Mesenchymal stem cell (in vitro differentiated cells and primary cell): Measurements from ENCODE around the gene METTL8.
"Not testable (repeated sequence)": the region's sequence is repeated elsewhere in the genome, so short reads cannot be mapped to it uniquely, and the experiment has no call there.

Source experiments
- DNase-seq: peaks from one replicate; pipeline ENCODE4 v3.0.0-alpha.2; 2013
- H2AFZ ChIP-seq: one replicate; pipeline ENCODE4 v1.6.1; 2013; ENCODE audit warnings: low read depth, mild to moderate bottlenecking, control low read depth, inconsistent platforms, low read length, moderate library complexity
- H2AK5ac ChIP-seq: 2 replicates; pipeline ENCODE4 v1.6.1; 2013; ENCODE audit warnings: low read length, moderate library complexity, mild to moderate bottlenecking, inconsistent platforms; ENCODE audit not compliant: severe bottlenecking
- H2BK120ac ChIP-seq: one replicate; pipeline ENCODE4 v1.6.1; 2013; ENCODE audit warnings: low read depth, mild to moderate bottlenecking, inconsistent platforms, low read length, moderate library complexity
- H2BK12ac ChIP-seq, 2 experiments: one replicate each; pipeline ENCODE4 v1.6.1; 2013; ENCODE audit warnings: inconsistent platforms in 2 of 2, low read length in 2 of 2, mild to moderate bottlenecking in 2 of 2, moderate library complexity in 2 of 2, control low read depth in 1 of 2
- H2BK15ac ChIP-seq: one replicate; pipeline ENCODE4 v1.6.1; 2013; ENCODE audit warnings: mild to moderate bottlenecking, low read depth, inconsistent platforms; ENCODE audit not compliant: poor library complexity, severe bottlenecking
- H2BK5ac ChIP-seq: 2 replicates; pipeline ENCODE4 v1.6.1; 2013; ENCODE audit warnings: low read depth, mild to moderate bottlenecking, low read length, control low read depth, inconsistent platforms; ENCODE audit not compliant: poor library complexity, severe bottlenecking
- H3K14ac ChIP-seq, 2 experiments: one replicate each; pipeline ENCODE4 v1.6.1; 2013; ENCODE audit warnings: inconsistent platforms in 2 of 2, low read length in 2 of 2, control low read depth in 1 of 2, mild to moderate bottlenecking in 1 of 2, moderate library complexity in 1 of 2
- H3K18ac ChIP-seq, 2 experiments: one replicate each; pipeline ENCODE4 v1.6.1; 2013; ENCODE audit warnings: inconsistent platforms in 2 of 2, low read length in 2 of 2, control low read depth in 1 of 2, low read depth in 1 of 2, mild to moderate bottlenecking in 1 of 2
- H3K23ac ChIP-seq, 2 experiments: one replicate each; pipeline ENCODE4 v1.6.1; 2013; ENCODE audit warnings: inconsistent platforms in 2 of 2, low read length in 2 of 2, mild to moderate bottlenecking in 2 of 2, moderate library complexity in 2 of 2, control low read depth in 1 of 2
- H3K27ac ChIP-seq: 2 replicates; pipeline ENCODE4 v1.5.1; 2013; ENCODE audit warnings: mild to moderate bottlenecking, moderate library complexity, low read length, control low read depth, inconsistent platforms; ENCODE audit not compliant: poor library complexity, severe bottlenecking
- H3K27me3 ChIP-seq, 2 experiments: 2 replicates each; pipeline versions ENCODE4 v1.6.1 to v1.7.0; 2013; ENCODE audit warnings: low read length in 2 of 2, mild to moderate bottlenecking in 2 of 2, moderate library complexity in 2 of 2, control low read depth in 1 of 2, inconsistent platforms in 1 of 2; ENCODE audit not compliant: control insufficient read depth in 1 of 2, insufficient read depth in 1 of 2
- H3K36me3 ChIP-seq, 2 experiments: 2 replicates each; pipeline versions ENCODE4 v1.6.1 to v1.7.0; 2013; ENCODE audit warnings: low read length in 2 of 2, control low read depth in 1 of 2, inconsistent platforms in 1 of 2, low read depth in 1 of 2, mild to moderate bottlenecking in 1 of 2; ENCODE audit not compliant: insufficient read depth in 2 of 2, control insufficient read depth in 1 of 2
- H3K4ac ChIP-seq, 2 experiments: one replicate each; pipeline ENCODE4 v1.6.1; 2013; ENCODE audit warnings: inconsistent platforms in 2 of 2, low read length in 2 of 2, mild to moderate bottlenecking in 2 of 2, moderate library complexity in 2 of 2, control low read depth in 1 of 2, low read depth in 1 of 2
- H3K4me1 ChIP-seq: 2 replicates; pipeline ENCODE4 v1.6.1; 2013; ENCODE audit warnings: low read depth, low read length, control low read depth; ENCODE audit not compliant: control insufficient read depth, insufficient read depth
- H3K4me2 ChIP-seq: 2 replicates; pipeline ENCODE4 v1.6.1; 2013; ENCODE audit warnings: low read length, mild to moderate bottlenecking, inconsistent platforms; ENCODE audit not compliant: poor library complexity, severe bottlenecking
- H3K4me3 ChIP-seq, 2 experiments: 2 replicates each; pipeline versions ENCODE4 v1.5.1 to v1.7.0; 2013; ENCODE audit warnings: low read length in 2 of 2, mild to moderate bottlenecking in 2 of 2, control low read depth in 1 of 2, low read depth in 1 of 2; ENCODE audit not compliant: insufficient read depth in 1 of 2
- H3K79me1 ChIP-seq: replicated peaks from 2 replicates; pipeline ENCODE4 v1.6.1; 2013; ENCODE audit warnings: mild to moderate bottlenecking, control low read depth, low read length, inconsistent platforms; ENCODE audit not compliant: poor library complexity, severe bottlenecking
- H3K9ac ChIP-seq: 2 replicates; pipeline ENCODE4 v1.7.0; 2013; ENCODE audit warnings: mild to moderate bottlenecking, low read length, moderate library complexity
- H3K9me3 ChIP-seq: 2 replicates; pipeline ENCODE4 v1.7.0; 2013; ENCODE audit warnings: mild to moderate bottlenecking, low read length; ENCODE audit not compliant: control insufficient read depth
- H4K8ac ChIP-seq: one replicate; pipeline ENCODE4 v1.6.1; 2013; ENCODE audit warnings: inconsistent platforms, mild to moderate bottlenecking, low read length, moderate library complexity
- H4K91ac ChIP-seq: one replicate; pipeline ENCODE4 v1.6.1; 2013; ENCODE audit warnings: mild to moderate bottlenecking, low read length, inconsistent platforms
- WGBS: methylation state at CpG from one replicate; pipeline ENCODE4 v1.1.7; 2013; ENCODE audit warnings: mixed read lengths; 5-methylcytosine and 5-hydroxymethylcytosine counted together

The METTL8 gene

DNA sequence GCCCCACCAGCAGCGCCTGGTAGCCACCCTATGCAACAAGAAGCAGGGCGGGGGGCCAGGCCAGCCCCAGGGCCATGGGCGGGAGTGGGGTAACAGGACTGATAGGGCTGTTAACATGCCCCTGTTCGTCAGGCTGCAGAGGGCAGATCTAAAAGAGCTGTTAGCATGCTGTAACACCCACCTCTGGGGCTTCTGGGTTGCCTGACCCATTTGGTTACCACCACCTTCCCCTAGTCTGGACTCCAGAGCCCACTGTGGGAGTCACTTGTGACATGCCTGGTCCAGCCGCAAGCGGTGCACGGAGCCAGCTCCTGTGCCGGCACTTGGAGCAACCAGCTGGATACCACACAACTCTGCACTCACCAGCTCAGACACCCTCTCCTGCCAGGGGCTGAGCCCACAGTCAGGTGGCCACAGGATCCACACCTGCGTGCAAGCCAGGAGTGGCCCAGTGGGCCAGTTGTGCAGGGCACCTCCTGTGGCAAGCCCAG lies 2.1 kb downstream of the METTL8 start:
- WGBS = 96% methylated on average over 8 of the region's 9 CpGs
- Histone ChIP-seq H4K8ac (peak overlapping the region; percentile 67), H3K23ac (no peak overlapping the region), H2BK15ac (no peak overlapping the region), H3K4ac (peak overlapping the region in 1 of 2 experiments; percentile 1), H3K14ac (peak overlapping the region in 1 of 2 experiments; percentile 44), H2AFZ (no peak overlapping the region), H3K27ac (no peak overlapping the region), H2BK12ac (peak overlapping the region; percentile 2 to 81), H2BK5ac (no peak overlapping the region), H3K4me2 (no peak overlapping the region), H2BK120ac (no peak overlapping the region), H3K18ac (peak overlapping the region; percentile 28 to 52), H3K4me1 (peaks cover 14% of the 10 kb centered on the region), H4K91ac (peak overlapping the region; percentile 78), H3K4me3 (no peak overlapping the region), H3K9ac (no peak overlapping the region), H3K79me1 (peaks cover 29% of the 10 kb centered on the region), H3K27me3 (no peaks in the 10 kb centered on the region), H3K36me3 (peaks cover 6 to 12% of the 10 kb centered on the region in 2 experiments), H2AK5ac (peak overlapping the region; percentile 10), H3K9me3 (peaks cover 11% of the 10 kb centered on the region)
- DNase-seq = no peak

GRCh38 chr2:171430516-171431410 lies 3.0 kb downstream of the METTL8 start:
- no peak for DNase-seq
- no peaks in the 10 kb centered on the region for H3K27me3 ChIP-seq
- peaks cover 29% of the 10 kb centered on the region for H3K79me1 ChIP-seq
- WGBS = 91% methylated on average over 7 of the region's 7 CpGs
- H3K9ac ChIP-seq = no peak overlapping the region
- peaks cover 4 to 5% of the 10 kb centered on the region in 2 experiments for H3K36me3 ChIP-seq
- H3K9me3 ChIP-seq = peaks cover 5% of the 10 kb centered on the region
- no peak overlapping the region for H2BK12ac ChIP-seq
- no peak overlapping the region for H3K4me2 ChIP-seq
- no peak overlapping the region for H4K8ac ChIP-seq
- no peak overlapping the region for H3K27ac ChIP-seq
- no peak overlapping the region for H2AFZ ChIP-seq
- peak overlapping the region in 1 of 2 experiments; percentile 24 for H3K4ac ChIP-seq
- H3K23ac ChIP-seq = no peak overlapping the region
- H3K4me1 ChIP-seq = peaks cover 14% of the 10 kb centered on the region
- no peak overlapping the region for H3K14ac ChIP-seq
- no peak overlapping the region for H4K91ac ChIP-seq
- no peak overlapping the region for H3K4me3 ChIP-seq
- H2BK15ac ChIP-seq = no peak overlapping the region
- H3K18ac ChIP-seq = peak overlapping the region in 1 of 2 experiments; percentile 56
- H2AK5ac ChIP-seq = no peak overlapping the region
- no peak overlapping the region for H2BK120ac ChIP-seq
- no peak overlapping the region for H2BK5ac ChIP-seq

DNA sequence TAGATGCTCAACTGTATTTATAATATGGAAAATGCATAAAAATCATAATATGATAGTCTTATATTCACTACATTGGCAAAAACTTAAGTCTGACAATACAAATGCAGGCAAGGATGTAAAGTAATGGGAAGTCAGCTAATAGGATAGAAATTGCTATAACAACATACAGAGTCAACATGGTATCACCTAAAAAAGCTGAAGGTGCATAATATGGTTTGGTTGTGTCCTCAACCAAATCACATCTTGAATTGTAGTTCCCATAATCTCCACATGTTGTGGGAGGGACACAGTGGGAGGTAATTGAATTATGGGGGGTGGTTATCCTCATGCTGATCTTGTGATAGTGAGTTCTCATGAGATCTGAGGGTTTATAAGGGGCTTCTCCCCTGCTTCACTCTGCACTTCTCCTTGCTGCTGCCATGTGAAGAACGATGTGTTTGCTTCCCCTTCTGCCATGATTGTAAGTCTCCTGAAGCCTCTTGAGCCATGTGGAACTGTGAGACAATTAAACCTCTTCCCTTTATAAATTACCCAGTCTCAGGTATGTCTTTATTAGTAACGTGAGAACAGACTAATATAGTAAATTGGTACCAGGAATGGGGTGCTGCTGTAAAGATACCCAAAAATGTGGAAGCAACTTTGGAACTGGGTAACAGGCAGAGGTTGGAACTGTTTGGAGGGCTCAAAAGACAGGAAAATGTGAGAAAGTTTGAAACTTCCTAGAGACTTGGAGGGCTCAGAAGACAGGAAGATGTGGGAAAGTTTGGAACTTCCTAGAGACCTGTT lies 10.9 kb downstream of the METTL8 start:
- not testable (repeated sequence) for H2BK12ac ChIP-seq

More for the DNA sequence above, 10.9 kb downstream of the METTL8 start:
- not testable (repeated sequence) for H3K14ac ChIP-seq, H3K9ac ChIP-seq, H2AK5ac ChIP-seq, DNase-seq, H3K4me3 ChIP-seq, H3K23ac ChIP-seq, H3K36me3 ChIP-seq, H2BK5ac ChIP-seq, H3K4me2 ChIP-seq, H3K18ac ChIP-seq, H2AFZ ChIP-seq, H3K27ac ChIP-seq, H3K4ac ChIP-seq, H3K4me1 ChIP-seq, H4K8ac ChIP-seq, H2BK120ac ChIP-seq, H2BK15ac ChIP-seq, H3K27me3 ChIP-seq, H4K91ac ChIP-seq
- 98% methylated on average over 2 of the region's 2 CpGs for WGBS
- peaks cover 28% of the 10 kb centered on the region for H3K79me1 ChIP-seq
- H3K9me3 ChIP-seq = peaks cover 15% of the 10 kb centered on the region
